Body of pancreas (tissue), 4 donors: ENCODE measurements around the gene NOPCHAP1.

Experiments
- CTCF ChIP-seq, 7 experiments: fragments of 450-650 bp in 4 of 7; fragments of 200-600 bp in 3 of 7; sonication (generic) in 3 of 7; IDR thresholded peaks; one replicate each; pipeline ENCODE4 v1.5.1; 2016 to 2019; ENCODE audit warnings: antibody characterized with exemption in 7 of 7
- POLR2A ChIP-seq, 3 donors: fragments of 450-650 bp; IDR thresholded peaks; one replicate each; pipeline ENCODE4 v1.6.1; 2016; ENCODE audit warnings: antibody characterized with exemption in 3 of 3, mild to moderate bottlenecking in 2 of 3

GRCh38 chr12:104941454-104941853 lies 44.7 kb upstream of the NOPCHAP1 start:
- TF ChIP-seq CTCF (IDR thresholded peaks at IDR 0.05) (no peak), POLR2A (IDR thresholded peaks at IDR 0.05) (no peak)
